ENCODE results near the gene GPR18. TPM values are rescaled to one million over a fixed set of nuclear protein-coding genes. Genes with fewer than 3 reads are reported as not detected.
A peak's percentile ranks its signal among the peaks of the same experiment; 100 is the strongest.

The GPR18 gene
- total and polyA plus RNA-seq, 9 of the 15 experiments (the other 6 are each of a cell fraction or from before 2014, with no cell fraction given) = 0.75 TPM; not detected in 8

GRCh38 chr13:99272481-99272880 lies 14.3 kb upstream of the GPR18 start:
- intact Hi-C loops (cut with micrococcal nuclease) (loop anchor here (5.0 kb wide), 1 partner anchor 95 kb away; no protein-coding TSS in a partner anchor), in situ Hi-C loops (cut with MboI) (no loop called here)
- Histone ChIP-seq H3K9ac (ENCODE audit: insufficient read depth in 1 of 2, low read depth in 2 of 2, low read length in 2 of 2) (no peak overlapping the region), H3K4me1 (replicated peaks in 1 of 2; ENCODE audit: control insufficient read depth in 2 of 2, insufficient read depth in 2 of 2, low read length in 2 of 2) (peaks cover 7 to 15% of the 10 kb centered on the region in 2 experiments; a peak in 3 of 5 replicates), H3K9me3 (replicated peaks; ENCODE audit: control insufficient read depth, insufficient read depth, low read depth, low read length) (no peaks in the 10 kb centered on the region), H3K9me1 (ENCODE audit: control insufficient read depth, insufficient read depth, low read length) (no peaks in the 10 kb centered on the region), H3K27me3 (ENCODE audit: control insufficient read depth in 2 of 2, insufficient read depth in 2 of 2, low read length in 2 of 2) (no peaks in the 10 kb centered on the region), H3K36me3 (ENCODE audit: control insufficient read depth, insufficient read depth, low read length) (peaks cover 11% of the 10 kb centered on the region; the same call in 2 of the 3 replicates), H3K4me3 (no peak overlapping the region), H3K4me2 (ENCODE audit: insufficient read depth, low read length) (no peak overlapping the region), H4K20me1 (replicated peaks; ENCODE audit: control insufficient read depth, insufficient read depth, low read length) (no peaks in the 10 kb centered on the region), H3K79me2 (ENCODE audit: control insufficient read depth, insufficient read depth, low read length) (peaks cover 21% of the 10 kb centered on the region), H2AFZ (ENCODE audit: low read depth, low read length) (no peak overlapping the region), H3K27ac (ENCODE audit: extremely low read depth, low read depth, low read length) (no peak overlapping the region; the same call in 2 of the 3 replicates)
- no peak for DNase-seq (ENCODE audit: extremely low read depth in 1 of 4, low spot score in 3 of 4)
- 74% methylated on average over 2 of the region's 2 CpGs for WGBS (ENCODE audit: insufficient coverage, low coverage, missing lambda C conversion rate)
- CTCF ChIA-PET (ENCODE audit: low intra/inter-chr PET ratio) = interaction anchor here (5.6 kb wide), 1 partner anchor 163 kb away, joined by 73 read pairs; no protein-coding TSS in a partner anchor
- FAIRE-seq = no peak
- 0 out of 3 replicates have a peak, but pooled peaks have one; percentile 18 for ATAC-seq
- no peak for TF ChIP-seq SAP30 (IDR thresholded peaks at IDR 0.05; ENCODE audit: borderline replicate concordance, insufficient read depth, low read depth, low read length, poor library complexity, severe bottlenecking)
- TF ChIP-seq ZKSCAN1 (IDR thresholded peaks at IDR 0.05; ENCODE audit: low read depth, low read length) = no peak
- no peak for TF ChIP-seq ZNF263 (CRISPR knock-in tag; IDR thresholded peaks at IDR 0.05; ENCODE audit: borderline replicate concordance)
- no peak for TF ChIP-seq SIX5 (IDR thresholded peaks at IDR 0.05; ENCODE audit: borderline replicate concordance in 1 of 2, insufficient read depth in 1 of 2, low read depth in 1 of 2, low read length in 2 of 2)
- no peak for TF ChIP-seq ZNF561 (CRISPR knock-in tag; conservative IDR thresholded peaks at IDR 0.05)
- no peak for TF ChIP-seq ZNF668 (CRISPR knock-in tag; IDR thresholded peaks at IDR 0.05)
- no peak for TF ChIP-seq ZNF354B (CRISPR knock-in tag; IDR thresholded peaks at IDR 0.05)
- TF ChIP-seq, protein P1, sequence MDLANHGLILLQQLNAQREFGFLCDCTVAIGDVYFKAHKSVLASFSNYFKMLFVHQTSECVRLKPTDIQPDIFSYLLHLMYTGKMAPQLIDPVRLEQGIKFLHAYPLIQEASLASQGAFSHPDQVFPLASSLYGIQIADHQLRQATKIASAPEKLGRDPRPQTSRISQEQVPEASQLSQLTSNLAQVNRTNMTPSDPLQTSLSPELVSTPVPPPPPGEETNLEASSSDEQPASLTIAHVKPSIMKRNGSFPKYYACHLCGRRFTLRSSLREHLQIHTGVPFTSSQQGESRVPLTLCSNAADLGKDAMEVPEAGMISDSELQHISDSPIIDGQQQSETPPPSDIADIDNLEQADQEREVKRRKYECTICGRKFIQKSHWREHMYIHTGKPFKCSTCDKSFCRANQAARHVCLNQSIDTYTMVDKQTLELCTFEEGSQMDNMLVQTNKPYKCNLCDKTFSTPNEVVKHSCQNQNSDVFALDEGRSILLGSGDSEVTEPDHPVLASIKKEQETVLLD (IDR thresholded peaks at IDR 0.05) = no peak
- TF ChIP-seq ZNF695 (CRISPR knock-in tag; IDR thresholded peaks at IDR 0.05) = no peak
- TF ChIP-seq ZNF75A (CRISPR knock-in tag; IDR thresholded peaks at IDR 0.05) = no peak
- no peak for TF ChIP-seq TGIF2 (CRISPR knock-in tag; IDR thresholded peaks at IDR 0.05)
- TF ChIP-seq, protein P2, sequence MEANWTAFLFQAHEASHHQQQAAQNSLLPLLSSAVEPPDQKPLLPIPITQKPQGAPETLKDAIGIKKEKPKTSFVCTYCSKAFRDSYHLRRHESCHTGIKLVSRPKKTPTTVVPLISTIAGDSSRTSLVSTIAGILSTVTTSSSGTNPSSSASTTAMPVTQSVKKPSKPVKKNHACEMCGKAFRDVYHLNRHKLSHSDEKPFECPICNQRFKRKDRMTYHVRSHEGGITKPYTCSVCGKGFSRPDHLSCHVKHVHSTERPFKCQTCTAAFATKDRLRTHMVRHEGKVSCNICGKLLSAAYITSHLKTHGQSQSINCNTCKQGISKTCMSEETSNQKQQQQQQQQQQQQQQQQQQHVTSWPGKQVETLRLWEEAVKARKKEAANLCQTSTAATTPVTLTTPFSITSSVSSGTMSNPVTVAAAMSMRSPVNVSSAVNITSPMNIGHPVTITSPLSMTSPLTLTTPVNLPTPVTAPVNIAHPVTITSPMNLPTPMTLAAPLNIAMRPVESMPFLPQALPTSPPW (CRISPR knock-in tag; IDR thresholded peaks at IDR 0.05) = no peak
- TF ChIP-seq TEAD1 (CRISPR knock-in tag; IDR thresholded peaks at IDR 0.05) = no peak
- TF ChIP-seq KLF16 (IDR thresholded peaks at IDR 0.05) = no peak
- TF ChIP-seq ZNF174 (CRISPR knock-in tag; IDR thresholded peaks at IDR 0.05) = no peak
- TF ChIP-seq MAFF (IDR thresholded peaks at IDR 0.05; ENCODE audit: low read length) = no peak
- no peak for TF ChIP-seq PTRF (tag; IDR thresholded peaks at IDR 0.05)
- no peak for TF ChIP-seq HNRNPLL (IDR thresholded peaks at IDR 0.05; ENCODE audit: low read depth, low read length, poor library complexity, severe bottlenecking)
- no peak for TF ChIP-seq NUFIP1 (IDR thresholded peaks at IDR 0.05; ENCODE audit: partially characterized antibody)
- BruUV-seq (replicated peaks) = no TSS peak
- POLR2A ChIA-PET = no interaction called here
